NCI-H748 (cell line): ENCODE data around the gene PHF1.
"Not testable (repeated sequence)": the region's sequence is repeated elsewhere in the genome, so short reads cannot be mapped to it uniquely, and the experiment has no call there.

Experiments
- DNase-seq: peaks from one replicate; lab custom pipeline; 2025; ENCODE audit not compliant: unreplicated experiment; lab: John Stamatoyannopoulos, UW

PHF1 gene

DNA sequence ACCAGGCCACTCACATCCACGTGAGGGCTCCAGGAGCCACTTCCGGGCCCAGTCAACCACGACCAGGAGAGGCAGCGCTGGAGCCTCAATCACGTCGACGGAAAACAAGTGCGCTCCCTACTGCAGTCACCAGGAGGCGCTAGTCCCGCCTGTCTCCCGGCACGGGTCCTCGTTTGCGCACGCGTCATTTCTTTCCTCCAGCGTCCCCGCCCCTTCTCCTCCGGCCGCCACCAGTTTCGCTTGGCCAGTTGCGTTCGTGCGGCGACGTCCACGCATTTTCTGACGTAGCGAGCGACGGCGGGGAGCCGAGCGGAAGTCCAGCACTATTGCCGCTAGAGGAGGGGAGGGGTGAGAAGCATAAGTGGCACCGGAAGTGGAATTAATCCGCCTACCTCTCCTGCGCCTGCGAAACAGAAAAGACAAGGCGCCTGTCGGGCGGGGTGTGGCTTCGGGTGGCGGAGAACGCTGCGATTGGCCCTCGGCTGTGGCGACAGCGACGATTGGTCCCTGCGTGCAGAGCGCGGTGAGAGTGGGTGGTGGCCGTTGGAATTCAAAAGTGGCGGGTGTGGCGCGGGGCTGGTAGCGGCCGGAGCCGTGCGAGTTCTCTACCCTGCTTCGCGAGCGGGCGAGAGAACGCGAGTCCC lies 19.4 kb upstream of the PHF1 start, which contains the start of gene KIFC1:
Gene KIFC1, plus strand, starts transcription at position 546 of the 644 bp plus-strand sequence. CDS start 163 bp downstream, outside the sequence.
- DNase-seq = peak; percentile 100

DNA sequence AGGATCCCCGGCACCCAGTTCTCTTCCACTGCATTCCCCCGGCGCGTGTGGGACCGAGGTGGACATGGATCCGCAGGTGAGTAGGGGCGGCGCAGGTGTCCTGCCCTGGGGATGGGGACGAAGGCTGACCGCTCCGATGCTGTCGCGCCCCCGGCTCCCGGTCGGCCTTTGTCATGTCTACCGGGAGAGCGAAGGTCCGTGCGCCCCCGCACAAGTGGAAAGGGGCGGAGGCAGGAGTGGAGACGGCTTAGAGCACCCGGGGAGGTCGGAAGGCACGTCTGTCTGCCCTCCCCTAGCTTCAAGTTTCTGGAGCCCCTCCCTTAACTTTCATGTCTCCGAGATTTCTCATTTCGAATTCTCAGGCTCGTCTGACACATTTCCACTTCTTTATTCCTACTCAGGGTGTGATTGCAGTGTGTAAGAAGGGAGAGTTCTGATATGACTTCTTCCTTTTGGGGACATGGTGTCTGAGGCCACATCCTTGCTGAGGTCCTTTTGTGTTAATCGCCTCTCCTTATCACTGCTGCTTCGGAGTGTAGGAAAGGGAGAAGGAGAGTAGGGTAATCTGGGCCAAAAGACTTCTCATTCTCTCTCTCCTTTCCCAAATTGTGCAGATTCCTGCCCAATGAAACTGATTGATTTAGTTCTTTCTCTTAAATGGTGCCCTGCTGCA lies 18.8 kb upstream of the PHF1 start:
- peak; percentile 62 for DNase-seq

DNA sequence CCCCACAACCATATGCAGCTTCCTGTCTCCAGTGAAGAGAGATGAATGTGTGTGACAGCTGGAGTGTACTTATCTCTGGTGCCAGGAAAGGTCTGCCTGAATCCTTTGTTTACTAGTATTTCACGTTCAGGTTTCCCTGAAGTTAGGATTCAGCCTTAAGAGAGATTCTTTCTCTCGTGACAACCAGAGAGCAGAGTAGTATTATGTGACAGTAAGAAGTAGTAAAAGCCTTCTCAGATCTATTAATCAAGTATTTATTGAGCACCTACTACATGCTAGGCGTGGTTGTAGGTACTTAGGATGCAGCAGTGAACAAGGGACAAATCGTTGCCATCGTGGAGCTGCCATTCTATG lies 18.2 kb upstream of the PHF1 start:
- peak; percentile 34 for DNase-seq

DNA sequence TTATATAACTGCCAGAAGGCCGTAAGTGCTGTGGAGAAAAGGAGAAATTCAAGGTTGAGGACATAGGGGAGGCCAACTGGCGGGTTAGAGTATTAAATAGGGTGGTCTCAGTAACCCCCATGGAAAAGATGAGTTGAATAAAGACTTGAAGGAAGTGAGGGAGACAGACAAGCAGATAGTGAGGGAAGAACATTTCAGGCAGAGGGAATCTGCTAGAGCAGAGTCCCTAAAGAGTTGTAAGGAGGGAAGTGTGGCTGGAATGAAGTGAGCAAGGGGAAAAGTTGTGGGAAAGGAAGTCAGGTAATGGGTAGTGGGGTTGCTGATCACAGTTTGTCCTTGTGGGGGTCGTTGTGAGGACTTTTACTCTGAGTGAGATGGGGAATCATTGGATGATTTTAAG lies 17.8 kb upstream of the PHF1 start:
- no peak for DNase-seq

DNA sequence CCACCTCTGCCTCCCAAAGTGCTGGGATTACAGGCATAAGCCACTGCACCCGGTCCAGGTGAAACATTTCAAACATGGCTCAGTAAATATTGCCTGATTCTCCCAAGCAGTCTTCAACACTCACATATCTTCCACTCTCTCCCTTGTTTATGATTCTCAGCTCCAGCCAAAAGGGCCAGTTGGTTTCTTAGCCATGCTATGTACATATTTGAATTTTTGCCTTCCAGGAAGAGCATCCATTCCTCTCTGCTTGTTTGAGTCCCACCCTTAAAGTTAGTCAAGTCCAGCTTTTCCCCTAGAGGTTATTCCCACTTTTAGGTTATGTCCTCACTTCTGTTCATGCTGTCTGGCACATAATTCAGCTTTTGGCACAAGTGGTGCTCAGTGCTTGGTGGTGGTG lies 13.3 kb upstream of the PHF1 start:
- no peak for DNase-seq

DNA sequence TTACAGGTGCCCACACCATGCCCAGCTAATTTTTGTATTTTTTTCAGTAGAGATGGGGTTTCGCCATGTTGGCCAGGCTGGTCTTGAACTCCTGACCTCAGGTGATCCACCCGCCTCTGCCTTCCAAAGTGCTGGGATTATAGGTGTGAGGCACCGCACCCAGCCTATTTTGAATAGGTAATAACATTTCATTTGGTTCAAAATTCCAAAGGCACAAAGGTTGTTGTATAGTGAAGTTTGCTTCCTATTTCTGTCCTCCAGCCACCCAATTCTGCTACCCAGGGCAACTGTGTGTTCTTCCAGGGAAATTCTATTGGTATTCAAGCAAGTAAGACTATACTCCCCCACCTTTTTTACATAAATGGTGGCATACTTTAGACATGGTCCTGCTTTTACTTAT lies 12.2 kb upstream of the PHF1 start:
- DNase-seq = not testable (repeated sequence)

DNA sequence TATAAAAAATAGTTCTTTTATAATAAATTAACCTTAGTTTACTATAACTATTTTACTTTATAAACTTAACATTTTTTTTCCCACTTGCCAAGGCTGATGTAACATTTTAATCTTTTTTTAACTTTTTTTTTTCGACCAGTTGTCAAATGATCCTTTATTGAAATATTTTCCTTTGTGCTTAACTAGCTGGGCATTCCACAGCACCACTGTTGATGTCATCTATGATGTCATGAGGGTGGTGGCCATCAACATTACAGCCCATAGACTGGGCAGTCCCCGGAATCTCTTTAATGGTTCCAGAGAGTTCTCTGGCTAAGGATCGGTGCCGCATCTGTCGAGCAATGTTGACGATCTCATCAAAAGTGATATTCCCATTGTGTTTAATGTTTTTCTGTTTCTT lies 10.9 kb upstream of the PHF1 start:
- DNase-seq = not testable (repeated sequence)

DNA sequence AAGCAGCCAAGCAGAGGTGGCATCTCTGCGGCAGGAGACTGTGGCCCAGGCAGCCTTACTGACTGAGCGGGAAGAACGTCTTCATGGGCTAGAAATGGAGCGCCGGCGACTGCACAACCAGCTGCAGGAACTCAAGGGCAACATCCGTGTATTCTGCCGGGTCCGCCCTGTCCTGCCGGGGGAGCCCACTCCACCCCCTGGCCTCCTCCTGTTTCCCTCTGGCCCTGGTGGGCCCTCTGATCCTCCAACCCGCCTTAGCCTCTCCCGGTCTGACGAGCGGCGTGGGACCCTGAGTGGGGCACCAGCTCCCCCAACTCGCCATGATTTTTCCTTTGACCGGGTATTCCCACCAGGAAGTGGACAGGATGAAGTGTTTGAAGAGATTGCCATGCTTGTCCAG lies 5.9 kb upstream of the PHF1 start:
- DNase-seq = no peak

DNA sequence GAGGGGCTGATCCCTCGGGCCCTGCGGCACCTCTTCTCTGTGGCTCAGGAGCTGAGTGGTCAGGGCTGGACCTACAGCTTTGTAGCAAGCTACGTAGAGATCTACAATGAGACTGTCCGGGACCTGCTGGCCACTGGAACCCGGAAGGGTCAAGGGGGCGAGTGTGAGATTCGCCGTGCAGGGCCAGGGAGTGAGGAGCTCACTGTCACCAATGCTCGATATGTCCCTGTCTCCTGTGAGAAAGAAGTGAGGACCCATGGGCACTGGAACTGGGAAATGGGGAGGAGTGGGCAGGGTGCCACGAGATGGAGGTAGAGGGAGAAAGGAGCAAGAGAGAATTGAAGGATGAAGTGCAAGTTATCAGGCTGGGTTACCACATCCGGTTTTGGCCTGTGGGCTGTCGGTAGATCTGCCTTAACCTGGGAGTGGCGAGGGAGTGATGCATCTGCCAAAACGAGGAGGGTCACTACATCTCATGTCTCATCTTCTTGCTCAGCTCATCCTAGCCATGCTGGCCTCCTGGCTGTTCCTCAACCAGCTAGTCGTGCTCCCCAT lies 5.4 kb upstream of the PHF1 start:
- no peak for DNase-seq

DNA sequence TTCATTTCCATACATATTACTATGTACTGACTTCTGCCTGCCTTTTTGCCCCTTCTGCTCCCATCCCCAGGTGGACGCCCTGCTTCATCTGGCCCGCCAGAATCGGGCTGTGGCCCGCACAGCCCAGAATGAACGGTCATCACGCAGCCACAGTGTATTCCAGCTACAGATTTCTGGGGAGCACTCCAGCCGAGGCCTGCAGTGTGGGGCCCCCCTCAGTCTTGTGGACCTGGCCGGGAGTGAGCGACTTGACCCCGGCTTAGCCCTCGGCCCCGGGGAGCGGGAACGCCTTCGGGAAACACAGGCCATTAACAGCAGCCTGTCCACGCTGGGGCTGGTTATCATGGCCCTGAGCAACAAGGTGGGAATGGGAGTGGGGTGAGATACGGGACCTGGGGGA lies 4.7 kb upstream of the PHF1 start:
- no peak for DNase-seq

DNA sequence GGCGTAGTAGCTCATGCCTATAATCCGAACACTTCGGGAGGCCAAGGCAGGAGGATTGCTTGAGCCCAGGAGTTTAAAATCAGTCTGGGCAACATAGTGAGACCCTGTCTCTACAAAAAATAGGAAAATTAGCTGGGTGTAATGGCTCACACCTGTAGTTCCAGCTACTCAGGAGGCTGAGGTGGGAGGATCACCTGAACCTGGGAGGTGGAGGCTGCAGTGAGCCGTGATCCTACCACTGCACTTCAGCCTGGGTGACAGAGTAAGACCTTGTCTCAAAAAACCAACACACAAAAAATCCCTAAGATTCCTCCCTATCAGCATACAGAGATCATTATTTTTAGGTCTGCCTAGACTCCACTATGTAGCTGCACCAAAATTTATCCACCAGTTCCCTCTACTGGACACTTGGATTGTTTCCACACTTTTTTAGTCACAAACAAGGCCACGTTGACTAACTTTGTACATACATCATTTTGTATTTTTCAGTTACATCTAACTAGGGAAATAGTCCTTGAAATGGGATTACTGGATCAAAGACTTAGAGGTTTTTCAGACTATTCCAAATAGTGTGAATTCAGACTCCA lies 3.6 kb upstream of the PHF1 start:
- no peak for DNase-seq

DNA sequence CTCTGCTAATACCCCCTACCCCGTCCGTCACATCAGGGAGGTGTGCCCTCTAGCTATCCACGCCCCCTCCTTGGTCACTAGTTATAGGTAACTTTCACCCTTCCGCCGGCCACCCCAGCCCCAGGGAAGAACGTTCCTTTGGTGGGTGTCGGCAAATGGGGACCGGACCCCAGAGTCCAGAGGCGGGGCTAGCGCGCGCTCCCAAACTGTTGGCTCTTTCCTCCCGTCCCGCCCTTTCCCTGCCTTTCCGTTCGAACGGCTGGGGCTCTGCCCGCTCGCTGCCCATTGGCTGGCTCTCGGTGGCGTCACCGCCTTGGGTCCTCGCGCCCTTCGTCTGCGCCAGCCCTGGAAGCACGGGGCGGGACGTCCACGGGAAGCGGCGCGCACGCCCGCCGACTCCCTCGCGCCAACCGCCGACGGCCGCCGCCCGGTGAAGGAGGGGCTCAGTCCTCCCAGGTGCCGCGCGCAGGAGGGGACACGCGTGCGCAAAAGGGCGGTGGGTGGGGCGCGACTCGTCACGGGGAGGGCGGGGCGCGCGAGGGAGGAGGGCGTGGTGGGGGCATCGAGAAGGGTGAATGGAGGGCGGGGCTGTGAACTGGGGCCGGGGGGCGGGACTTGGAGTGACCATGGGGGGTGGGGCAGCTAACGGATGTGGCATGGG lies 634 bp upstream of the PHF1 start:
- DNase-seq = peak; percentile 99

DNA sequence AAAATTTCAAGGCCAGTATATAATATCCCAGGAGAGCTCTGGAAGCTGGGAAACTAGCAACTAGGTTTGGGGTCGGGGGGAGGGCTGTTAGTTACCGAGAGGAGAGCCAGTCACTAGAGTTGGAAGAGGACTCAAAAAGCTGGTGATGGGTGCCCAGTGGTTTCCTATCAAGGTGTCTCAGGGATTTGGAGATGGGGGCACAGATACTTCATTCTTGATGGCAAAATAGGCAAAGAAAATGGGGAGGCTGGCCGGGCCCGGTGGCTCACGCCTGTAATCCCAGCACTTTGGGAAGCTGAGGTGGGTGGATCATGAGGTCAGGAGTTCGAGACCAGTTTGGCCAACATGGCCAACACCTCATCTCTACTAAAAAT lies 805 bp downstream of the PHF1 start:
- no peak for DNase-seq

DNA sequence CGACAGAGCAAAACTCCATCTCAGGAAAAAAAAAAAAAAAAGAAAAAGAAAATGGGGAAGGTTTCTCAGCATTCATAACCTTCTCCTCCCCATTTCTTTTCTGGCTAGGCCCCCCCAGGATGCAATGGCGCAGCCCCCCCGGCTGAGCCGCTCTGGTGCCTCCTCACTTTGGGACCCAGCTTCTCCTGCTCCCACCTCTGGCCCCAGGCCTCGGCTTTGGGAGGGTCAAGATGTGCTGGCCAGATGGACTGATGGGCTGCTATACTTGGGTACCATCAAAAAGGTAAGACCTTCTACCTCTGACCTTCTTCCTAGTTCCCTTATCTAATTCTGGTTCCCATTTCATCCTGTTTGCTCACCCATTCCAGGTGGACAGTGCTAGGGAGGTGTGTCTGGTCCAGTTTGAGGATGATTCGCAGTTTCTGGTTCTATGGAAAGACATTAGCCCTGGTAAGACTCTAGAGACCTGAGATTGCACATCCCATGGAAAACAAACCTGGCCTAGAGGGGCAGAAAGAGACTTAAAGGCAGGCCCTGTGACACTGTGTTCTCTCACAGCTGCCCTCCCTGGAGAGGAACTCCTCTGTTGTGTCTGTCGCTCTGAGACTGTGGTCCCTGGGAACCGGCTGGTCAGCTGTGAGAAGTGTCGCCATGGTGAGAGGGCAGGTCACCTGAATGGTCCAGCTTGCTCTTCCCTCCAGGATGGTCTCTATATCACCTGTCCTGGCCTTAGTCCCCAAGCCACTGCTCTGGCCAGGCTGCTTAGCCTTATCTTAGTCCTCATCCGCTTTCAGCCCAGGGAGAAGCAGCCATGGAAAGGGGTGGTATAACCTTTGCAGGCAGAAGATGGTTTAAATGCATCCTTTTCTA lies 1.6 kb downstream of the PHF1 start:
- DNase-seq = no peak

DNA sequence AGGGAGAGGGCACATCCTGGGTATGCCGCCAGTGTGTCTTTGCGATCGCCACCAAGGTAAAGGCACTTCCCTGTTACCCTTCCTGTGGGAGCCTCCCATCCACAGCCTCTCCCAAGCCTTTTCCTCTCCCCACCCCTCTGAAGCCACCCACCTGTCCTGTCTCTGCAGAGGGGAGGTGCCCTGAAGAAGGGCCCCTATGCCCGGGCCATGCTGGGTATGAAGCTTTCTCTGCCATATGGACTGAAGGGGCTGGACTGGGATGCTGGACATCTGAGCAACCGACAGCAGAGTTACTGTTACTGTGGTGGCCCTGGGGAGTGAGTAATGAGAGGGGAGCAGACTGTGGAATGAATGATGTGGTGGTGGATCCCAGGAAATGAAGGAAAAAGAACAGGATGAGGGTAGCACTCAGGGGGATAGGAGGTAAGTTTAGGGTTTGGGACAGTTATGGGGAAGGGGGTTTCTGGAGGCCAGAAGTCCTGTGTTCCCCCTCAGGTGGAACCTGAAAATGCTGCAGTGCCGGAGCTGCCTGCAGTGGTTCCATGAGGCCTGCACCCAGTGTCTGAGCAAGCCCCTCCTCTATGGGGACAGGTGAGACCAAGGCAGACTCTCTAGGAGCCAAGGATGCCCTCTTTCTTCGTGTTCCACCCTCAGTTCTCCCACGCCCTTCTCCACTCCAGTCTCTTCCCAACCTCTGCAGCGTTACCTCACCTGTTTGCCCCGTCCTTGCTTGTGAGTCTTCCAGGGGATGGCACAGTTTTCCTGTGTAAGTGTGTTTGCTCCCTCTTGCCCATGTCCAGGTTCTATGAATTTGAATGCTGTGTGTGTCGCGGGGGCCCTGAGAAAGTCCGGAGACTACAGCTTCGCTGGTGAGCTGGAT lies 2.7 kb downstream of the PHF1 start:
- DNase-seq = no peak

DNA sequence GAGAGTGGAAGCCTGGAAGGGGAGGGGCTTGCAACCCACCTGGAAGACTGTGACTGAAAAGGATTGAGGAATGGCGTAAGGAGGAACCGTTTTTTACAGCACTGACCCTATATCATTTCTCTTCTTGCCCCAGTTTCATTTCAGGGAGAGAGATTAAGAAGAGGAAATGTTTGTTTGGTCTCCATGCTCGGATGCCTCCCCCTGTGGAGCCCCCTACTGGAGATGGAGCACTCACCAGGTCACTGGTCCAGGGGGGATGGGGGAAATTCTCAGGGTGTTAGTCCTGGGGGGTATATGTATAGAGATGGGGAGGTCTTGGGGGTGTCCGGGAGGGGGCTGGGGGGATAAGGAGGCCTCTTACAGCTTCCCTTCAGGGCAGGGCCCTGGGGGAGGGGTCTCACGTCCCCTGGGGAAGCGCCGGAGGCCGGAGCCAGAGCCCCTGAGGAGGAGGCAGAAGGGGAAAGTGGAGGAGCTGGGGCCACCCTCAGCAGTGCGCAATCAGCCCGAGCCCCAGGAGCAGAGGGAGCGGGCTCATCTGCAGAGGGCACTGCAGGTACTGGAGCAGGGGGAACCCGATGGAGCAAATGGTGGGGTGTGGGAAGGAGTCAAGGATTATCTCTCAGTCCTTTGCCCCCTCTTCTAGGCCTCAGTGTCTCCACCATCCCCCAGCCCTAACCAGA lies 3.9 kb downstream of the PHF1 start:
- no peak for DNase-seq

DNA sequence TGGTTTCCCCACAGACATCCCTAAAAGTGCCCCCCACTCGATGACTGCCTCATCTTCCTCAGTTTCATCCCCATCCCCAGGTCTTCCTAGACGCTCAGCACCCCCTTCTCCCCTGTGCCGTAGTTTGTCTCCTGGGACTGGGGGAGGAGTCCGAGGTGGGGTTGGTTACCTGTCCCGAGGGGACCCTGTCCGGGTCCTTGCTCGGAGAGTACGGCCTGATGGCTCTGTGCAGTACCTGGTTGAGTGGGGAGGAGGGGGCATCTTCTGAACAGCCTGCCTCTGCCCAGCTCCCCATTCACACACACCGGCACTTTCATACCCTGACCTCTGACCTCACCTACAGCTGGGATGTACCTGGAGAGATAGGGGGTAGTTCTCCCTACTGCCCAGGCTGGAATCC lies 5.0 kb downstream of the PHF1 start:
- no peak for DNase-seq

DNA sequence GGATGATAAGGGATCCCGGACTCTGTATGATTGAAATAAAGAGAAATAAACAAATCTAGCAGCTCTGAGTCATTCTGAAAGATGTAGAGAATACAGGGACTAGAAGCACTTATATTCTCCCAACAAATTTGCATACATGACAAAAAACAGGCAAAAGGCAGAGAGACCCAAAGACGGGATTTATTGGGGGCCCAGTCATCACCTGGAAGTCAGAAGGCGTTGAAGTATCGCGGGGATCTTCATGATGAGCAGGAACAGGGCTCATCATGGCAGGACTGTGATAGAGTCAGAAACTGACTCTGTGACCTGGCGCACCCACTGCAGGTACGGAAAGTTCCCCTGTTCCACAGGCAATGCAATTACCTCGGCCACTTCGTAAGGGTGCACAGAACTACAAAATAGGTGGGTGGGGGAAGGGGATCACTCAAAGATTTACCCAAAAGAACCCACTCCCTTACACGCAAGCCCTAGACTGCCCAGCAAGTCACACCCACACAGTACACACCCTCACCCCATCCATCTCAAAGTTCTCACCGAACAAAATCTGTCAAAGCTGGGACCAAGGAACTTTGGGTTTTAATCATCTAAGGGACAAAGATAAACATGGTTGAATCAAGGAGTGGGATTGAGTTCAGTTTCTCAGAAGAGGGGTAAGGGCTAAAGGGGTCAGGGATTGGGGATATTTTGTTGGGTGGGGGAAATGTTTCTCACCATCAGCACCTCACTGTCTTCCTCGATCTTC lies 5.7 kb downstream of the PHF1 start:
- DNase-seq = no peak
